ENCODE measurements around the gene GREB1.

- TF ChIP-seq CTCF (IDR thresholded peaks at IDR 0.05; ENCODE audit: low read depth, low read length) = no peak
- TF ChIP-seq EZH2phosphoT487 (IDR thresholded peaks at IDR 0.05; ENCODE audit: low read depth) = no peak
Measured at GRCh38 chr2:11492244-11492643, 41.6 kb upstream of the GREB1 start.

All from OCI-LY3 (cell line).